ENCODE data around the gene ALK. TPM values are rescaled to one million over a fixed set of nuclear protein-coding genes. Genes with fewer than 3 reads are reported as not detected.

The ALK gene
- total and polyA plus RNA-seq, 10 of the 15 experiments (the other 5 are each of a cell fraction or from before 2014, with no cell fraction given): 0.11 TPM; not detected in 9

DNA sequence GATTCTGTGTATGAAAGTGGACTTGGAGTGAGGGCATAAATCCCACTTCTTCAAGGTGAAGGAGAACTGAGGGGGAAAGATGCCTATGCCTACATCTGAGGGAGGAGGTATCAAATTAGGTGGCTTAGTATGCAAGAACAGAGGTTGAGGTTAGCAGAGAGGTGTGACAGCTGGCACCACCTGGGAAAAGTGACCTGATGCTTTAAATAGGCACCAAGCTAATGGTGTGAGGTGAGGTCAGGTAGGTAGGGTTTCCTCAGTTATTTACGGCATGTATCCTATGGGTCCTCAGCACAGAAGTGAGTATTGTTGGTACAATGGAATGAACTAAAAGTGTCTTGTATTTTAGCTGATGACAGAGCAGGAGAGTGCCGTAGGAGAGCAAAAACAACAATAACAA, 439.0 kb downstream of the ALK start (continued):
- TF ChIP-seq, protein P1, sequence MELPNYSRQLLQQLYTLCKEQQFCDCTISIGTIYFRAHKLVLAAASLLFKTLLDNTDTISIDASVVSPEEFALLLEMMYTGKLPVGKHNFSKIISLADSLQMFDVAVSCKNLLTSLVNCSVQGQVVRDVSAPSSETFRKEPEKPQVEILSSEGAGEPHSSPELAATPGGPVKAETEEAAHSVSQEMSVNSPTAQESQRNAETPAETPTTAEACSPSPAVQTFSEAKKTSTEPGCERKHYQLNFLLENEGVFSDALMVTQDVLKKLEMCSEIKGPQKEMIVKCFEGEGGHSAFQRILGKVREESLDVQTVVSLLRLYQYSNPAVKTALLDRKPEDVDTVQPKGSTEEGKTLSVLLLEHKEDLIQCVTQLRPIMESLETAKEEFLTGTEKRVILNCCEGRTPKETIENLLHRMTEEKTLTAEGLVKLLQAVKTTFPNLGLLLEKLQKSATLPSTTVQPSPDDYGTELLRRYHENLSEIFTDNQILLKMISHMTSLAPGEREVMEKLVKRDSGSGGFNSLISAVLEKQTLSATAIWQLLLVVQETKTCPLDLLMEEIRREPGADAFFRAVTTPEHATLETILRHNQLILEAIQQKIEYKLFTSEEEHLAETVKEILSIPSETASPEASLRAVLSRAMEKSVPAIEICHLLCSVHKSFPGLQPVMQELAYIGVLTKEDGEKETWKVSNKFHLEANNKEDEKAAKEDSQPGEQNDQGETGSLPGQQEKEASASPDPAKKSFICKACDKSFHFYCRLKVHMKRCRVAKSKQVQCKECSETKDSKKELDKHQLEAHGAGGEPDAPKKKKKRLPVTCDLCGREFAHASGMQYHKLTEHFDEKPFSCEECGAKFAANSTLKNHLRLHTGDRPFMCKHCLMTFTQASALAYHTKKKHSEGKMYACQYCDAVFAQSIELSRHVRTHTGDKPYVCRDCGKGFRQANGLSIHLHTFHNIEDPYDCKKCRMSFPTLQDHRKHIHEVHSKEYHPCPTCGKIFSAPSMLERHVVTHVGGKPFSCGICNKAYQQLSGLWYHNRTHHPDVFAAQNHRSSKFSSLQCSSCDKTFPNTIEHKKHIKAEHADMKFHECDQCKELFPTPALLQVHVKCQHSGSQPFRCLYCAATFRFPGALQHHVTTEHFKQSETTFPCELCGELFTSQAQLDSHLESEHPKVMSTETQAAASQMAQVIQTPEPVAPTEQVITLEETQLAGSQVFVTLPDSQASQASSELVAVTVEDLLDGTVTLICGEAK (IDR thresholded peaks at IDR 0.05; ENCODE audit: borderline replicate concordance): no peak
- no peak for TF ChIP-seq RBBP5 (conservative IDR thresholded peaks at IDR 0.05)
- no peak for TF ChIP-seq SPI1 (IDR thresholded peaks at IDR 0.05; ENCODE audit: borderline replicate concordance, insufficient read depth, low read depth, low read length)
- TF ChIP-seq, protein P2, sequence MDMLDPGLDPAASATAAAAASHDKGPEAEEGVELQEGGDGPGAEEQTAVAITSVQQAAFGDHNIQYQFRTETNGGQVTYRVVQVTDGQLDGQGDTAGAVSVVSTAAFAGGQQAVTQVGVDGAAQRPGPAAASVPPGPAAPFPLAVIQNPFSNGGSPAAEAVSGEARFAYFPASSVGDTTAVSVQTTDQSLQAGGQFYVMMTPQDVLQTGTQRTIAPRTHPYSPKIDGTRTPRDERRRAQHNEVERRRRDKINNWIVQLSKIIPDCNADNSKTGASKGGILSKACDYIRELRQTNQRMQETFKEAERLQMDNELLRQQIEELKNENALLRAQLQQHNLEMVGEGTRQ (IDR thresholded peaks at IDR 0.05; ENCODE audit: borderline replicate concordance, low read depth, low read length): no peak
- no peak for TF ChIP-seq ETV6 (conservative IDR thresholded peaks at IDR 0.05 in 1 of 2, IDR thresholded peaks at IDR 0.05 in 1 of 2; ENCODE audit: borderline replicate concordance in 1 of 2, low read depth in 1 of 2)
- TF ChIP-seq JUNB (IDR thresholded peaks at IDR 0.05): no peak
- no peak for TF ChIP-seq ZNF622 (IDR thresholded peaks at IDR 0.05)
- TF ChIP-seq SP1 (IDR thresholded peaks at IDR 0.05; ENCODE audit: low read depth, low read length): no peak

DNA sequence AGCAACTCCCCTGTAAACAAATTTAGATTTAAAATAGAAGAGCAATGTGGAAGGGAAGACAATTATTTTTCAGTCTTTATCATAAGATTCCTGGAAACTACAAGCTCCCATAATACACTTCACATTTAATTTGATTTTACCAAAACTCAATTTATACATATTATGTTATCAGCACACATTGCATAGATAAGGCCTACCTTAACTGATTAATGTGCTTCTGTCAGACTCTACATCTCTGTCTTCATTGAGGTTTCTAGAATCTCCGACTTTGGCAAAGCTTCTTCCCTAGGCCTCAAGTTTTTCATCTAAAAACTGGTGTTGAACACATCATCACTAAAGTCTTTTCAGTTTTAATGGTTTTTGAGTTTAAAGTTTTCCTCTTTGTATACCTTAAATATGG, 440.1 kb downstream of the ALK start:
- Histone ChIP-seq H3K9ac (ENCODE audit: control insufficient read depth, insufficient read depth, low read length) (no peak overlapping the region), H3K9me3 (replicated peaks; ENCODE audit: control insufficient read depth, insufficient read depth, low read length) (no peaks in the 10 kb centered on the region), H3K4me1 (ENCODE audit: control insufficient read depth, insufficient read depth, low read length) (no peaks in the 10 kb centered on the region), H4K20me1 (ENCODE audit: control insufficient read depth, insufficient read depth) (no peaks in the 10 kb centered on the region), H3K36me3 (ENCODE audit: control insufficient read depth in 2 of 2, insufficient read depth in 2 of 2, low read length in 1 of 2) (no peaks in the 10 kb centered on the region), H3K79me2 (ENCODE audit: control insufficient read depth, insufficient read depth, low read length) (no peaks in the 10 kb centered on the region), H3K4me3 (no peak overlapping the region), H3K27ac (ENCODE audit: control insufficient read depth, insufficient read depth) (no peak overlapping the region), H3K4me2 (ENCODE audit: control insufficient read depth, insufficient read depth) (no peak overlapping the region), H2AFZ (ENCODE audit: control insufficient read depth, low read depth, low read length) (no peak overlapping the region), H3K27me3 (replicated peaks in 1 of 2; ENCODE audit: control insufficient read depth in 2 of 2, insufficient read depth in 2 of 2, low read length in 1 of 2) (no peaks in the 10 kb centered on the region; a peak in 1 of 4 replicates)
- no TSS peak for BruUV-seq (replicated peaks)
- POLR2A ChIA-PET: no interaction called here
- FAIRE-seq: no peak
- no peak for DNase-seq (ENCODE audit: low read depth, low spot score)
- WGBS (ENCODE audit: insufficient coverage, insufficient replicate concordance, low lambda C conversion rate, missing lambda C conversion rate): 29% methylated on average over 1 of the region's 1 CpG
- SMC1A ChIA-PET (ENCODE audit: uncharacterized antibody, unreplicated experiment): no interaction called here
- in situ Hi-C loops (cut with MboI) (no loop called here), intact Hi-C loops (cut with micrococcal nuclease; ENCODE audit: unreplicated experiment) (no loop called here)
- ATAC-seq: no peak
- CTCF ChIA-PET: no interaction called here
- RAD21 ChIA-PET (ENCODE audit: unreplicated experiment): no interaction called here
- TF ChIP-seq GABPA (IDR thresholded peaks at IDR 0.05; ENCODE audit: low read depth): no peak
- no peak for TF ChIP-seq WRNIP1 (IDR thresholded peaks at IDR 0.05; ENCODE audit: borderline replicate concordance, low read depth, low read length)
- TF ChIP-seq HDAC6 (IDR thresholded peaks at IDR 0.05; ENCODE audit: unreplicated experiment): no peak
- TF ChIP-seq, protein P3, sequence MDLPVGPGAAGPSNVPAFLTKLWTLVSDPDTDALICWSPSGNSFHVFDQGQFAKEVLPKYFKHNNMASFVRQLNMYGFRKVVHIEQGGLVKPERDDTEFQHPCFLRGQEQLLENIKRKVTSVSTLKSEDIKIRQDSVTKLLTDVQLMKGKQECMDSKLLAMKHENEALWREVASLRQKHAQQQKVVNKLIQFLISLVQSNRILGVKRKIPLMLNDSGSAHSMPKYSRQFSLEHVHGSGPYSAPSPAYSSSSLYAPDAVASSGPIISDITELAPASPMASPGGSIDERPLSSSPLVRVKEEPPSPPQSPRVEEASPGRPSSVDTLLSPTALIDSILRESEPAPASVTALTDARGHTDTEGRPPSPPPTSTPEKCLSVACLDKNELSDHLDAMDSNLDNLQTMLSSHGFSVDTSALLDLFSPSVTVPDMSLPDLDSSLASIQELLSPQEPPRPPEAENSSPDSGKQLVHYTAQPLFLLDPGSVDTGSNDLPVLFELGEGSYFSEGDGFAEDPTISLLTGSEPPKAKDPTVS (IDR thresholded peaks at IDR 0.05; ENCODE audit: low read depth, low read length): no peak
- no peak for TF ChIP-seq FOXM1 (IDR thresholded peaks at IDR 0.05; ENCODE audit: low read depth, low read length)
- no peak for TF ChIP-seq CBFB (IDR thresholded peaks at IDR 0.05; ENCODE audit: low read depth)
- no peak for TF ChIP-seq TARDBP (IDR thresholded peaks at IDR 0.05; ENCODE audit: borderline replicate concordance)
- TF ChIP-seq SREBF1 (IDR thresholded peaks at IDR 0.05; ENCODE audit: low read length): no peak
- no peak for TF ChIP-seq CBX3 (IDR thresholded peaks at IDR 0.05; ENCODE audit: borderline replicate concordance, low read depth)

Data from GM12878 (cell line).